RPMI7951 (cell line): ENCODE data around the gene PRKAG2. TPM values are rescaled to one million over a fixed set of nuclear protein-coding genes. Genes with fewer than 3 reads are reported as not detected.
A peak's percentile ranks its signal among the peaks of the same experiment; 100 is the strongest.

ENCODE experiments used
- DNase-seq: peaks from one replicate; pipeline ENCODE4 v3.0.0-alpha.2; 2012; ENCODE audit warnings: low read depth
- total RNA-seq: library from RNA; depleted of rRNA; stranded (reverse); fragments of >200 nt; shearing (Covaris generic); gene quantifications from 2 replicates; pipeline ENCODE4 v1.2.3, GENCODE V29; 2014

Gene PRKAG2
- total RNA-seq, 1 experiment from 2014 or later = 3.6 TPM

GRCh38 chr7:151744656-151745638, 132.0 kb downstream of the PRKAG2 start:
- DNase-seq = peak; percentile 78

DNA sequence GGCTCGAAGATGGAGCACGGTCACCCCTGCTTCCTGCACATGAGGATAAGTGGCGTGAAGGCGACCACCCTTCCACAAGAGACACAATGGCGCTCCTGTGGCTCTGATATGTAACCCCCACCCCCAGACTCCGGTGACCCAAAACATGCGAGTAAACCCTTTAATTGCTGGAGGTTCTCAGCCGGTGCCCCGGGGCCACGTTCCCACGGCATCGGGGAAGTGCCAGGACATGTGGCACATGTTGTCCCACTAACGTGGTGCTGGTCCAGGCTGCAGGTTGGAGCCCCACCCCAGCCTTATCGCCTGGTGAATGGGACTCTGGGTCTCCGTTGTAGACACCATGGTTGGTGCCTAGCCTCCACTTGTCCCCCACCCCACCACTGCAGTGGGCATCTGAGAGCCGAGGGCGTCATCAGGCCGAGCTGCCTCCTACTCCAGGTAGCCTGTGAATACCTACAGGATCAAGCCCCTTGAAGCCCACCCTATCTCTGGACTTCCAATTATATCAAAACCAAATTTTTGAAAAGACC, 132.8 kb downstream of the PRKAG2 start:
- no peak for DNase-seq

DNA sequence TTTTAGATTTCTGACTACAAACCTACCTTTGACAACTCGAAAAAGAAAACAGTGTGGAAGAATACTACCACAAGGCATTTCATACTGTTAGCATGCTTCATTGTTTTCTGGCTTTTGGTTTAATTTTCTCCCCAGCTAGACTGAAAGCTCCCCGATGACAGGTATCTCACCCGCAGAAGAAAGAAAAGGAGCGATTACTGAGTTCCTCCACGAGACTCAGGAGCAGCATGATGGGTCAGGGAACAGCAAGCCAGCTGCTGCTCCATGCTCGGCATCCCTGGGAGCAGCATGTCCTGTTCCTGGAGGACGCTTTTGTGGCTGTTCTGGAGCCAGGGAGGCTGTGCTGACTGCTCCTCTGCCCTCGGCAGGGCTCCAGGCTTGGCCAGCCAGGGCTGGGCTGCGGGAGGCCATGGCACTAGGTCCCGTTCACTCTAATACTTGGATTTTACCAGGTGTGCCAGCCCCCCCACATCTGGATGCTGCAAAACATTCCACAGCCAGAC, 133.4 kb downstream of the PRKAG2 start:
- no peak for DNase-seq

- DNase-seq = no peak
These were observed 134.0 kb downstream of the PRKAG2 start for GRCh38 chr7:151742713-151743480.

DNA sequence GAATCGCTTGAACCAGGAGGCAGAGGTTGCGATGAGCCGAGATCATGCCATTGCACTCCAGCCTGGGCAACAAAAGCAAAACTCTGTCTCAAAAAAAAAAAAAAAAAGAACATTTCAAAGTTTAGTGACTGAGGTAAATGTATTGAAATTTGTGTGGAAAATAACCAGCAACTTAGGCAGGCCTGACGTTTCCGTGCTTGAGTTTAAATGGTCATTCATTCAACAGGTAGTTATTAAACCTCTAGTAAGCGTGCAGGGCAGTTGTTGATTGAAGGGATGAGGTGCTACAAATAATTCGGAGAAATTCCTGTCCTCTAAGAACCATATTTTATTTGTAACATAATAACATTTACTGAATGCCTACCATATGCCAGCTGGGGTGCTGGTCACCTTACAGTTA, 135.3 kb downstream of the PRKAG2 start:
- DNase-seq = no peak

- DNase-seq = no peak
These were observed 136.6 kb downstream of the PRKAG2 start for GRCh38 chr7:151740081-151740851.

DNA sequence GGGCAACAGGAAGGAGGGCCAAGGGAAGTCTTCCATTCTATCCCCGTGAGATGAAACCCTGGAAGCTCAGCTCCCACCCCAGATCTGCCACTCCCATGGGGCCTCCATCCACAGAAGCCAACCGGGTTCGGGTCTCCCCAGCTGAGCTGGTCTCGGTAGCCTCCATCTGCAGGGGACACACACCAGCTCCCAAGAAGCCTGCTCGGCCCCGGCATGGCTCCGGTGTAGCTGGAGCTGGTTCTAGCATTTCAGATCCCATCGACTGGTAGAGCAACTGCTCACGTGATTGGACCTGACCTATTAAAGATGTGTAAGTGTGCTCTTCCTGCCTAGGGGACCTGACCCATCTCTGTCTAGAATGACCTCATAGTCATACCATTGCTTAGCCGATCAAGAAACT, 138.0 kb downstream of the PRKAG2 start:
- DNase-seq = peak; percentile 26

DNA sequence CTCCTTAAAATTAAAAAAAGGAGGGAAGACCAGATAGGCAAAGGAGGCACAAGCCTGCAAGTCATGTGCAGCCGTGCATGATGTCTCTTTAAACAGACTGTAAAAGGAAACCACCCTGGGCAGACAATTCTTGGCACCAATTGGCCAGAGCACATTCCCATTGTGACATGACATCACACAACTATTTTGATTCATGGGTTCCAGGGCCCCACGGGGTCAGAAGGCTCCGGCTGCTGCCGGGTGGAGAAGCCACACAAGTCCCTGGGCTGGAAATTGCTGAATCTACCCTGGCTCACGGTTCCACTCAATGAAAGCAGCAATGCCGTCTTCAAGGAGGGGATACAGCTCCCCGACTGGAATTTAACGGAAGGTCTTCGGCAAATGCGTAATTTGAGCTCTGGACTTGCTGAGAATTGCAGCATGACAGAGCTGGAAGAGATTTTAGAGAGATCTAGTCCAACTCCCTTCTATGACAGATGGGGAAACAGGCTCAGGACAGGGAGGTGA, 140.5 kb downstream of the PRKAG2 start:
- DNase-seq = peak; percentile 97

GRCh38 chr7:151735851-151736402, 141.0 kb downstream of the PRKAG2 start:
- DNase-seq = no peak

DNA sequence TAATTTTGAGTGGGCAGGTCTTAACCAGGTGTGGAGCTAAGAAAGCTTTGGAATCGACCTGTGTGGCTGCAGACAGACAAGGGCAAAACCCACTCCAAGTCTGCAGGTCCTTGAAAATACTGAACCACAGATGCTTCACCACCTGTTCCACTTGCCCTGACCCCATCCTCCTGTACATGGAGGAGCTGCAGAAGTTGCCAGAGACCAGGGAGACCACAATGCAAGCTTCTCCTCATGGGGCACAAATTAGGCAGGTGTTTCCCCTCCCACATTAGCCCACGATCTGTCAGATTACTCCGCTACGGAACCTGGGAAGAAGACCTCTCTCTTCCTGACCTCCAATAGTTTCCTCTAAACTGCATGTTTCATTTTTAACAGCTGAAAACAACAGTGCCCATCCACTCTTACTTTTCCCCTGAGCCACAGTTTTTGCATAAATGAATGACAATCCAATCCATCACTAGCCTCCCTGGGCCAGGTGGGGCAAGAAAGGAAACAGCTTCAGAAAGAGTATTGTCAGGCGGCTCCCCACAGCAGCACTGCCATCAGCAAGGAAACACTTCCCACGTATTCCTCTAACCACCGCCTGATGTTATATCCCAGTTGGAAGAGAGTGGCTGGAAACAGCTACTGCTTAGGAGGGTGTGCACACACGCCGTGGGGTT, 141.6 kb downstream of the PRKAG2 start:
- DNase-seq = no peak

GRCh38 chr7:151732834-151733592, 143.9 kb downstream of the PRKAG2 start:
- no peak for DNase-seq

DNA sequence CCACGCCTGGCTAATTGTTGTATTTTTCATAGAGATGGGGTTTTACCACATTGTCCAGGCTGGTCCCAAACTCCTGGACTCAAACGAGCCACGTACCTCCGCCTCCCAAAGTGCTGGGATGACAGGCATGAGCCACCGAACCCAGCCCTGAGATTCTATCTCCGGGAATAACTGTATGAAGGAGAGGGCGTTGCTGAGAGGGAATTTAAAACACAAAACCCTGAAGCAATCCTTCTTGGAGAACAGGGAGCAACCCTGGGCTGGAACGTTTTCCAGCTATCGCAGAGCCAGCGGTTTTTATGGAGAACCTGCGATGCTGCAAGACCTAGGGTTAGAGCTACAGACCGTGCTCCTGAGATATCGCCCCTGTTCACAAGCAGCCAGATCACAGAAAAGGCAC, 144.6 kb downstream of the PRKAG2 start:
- no peak for DNase-seq

DNA sequence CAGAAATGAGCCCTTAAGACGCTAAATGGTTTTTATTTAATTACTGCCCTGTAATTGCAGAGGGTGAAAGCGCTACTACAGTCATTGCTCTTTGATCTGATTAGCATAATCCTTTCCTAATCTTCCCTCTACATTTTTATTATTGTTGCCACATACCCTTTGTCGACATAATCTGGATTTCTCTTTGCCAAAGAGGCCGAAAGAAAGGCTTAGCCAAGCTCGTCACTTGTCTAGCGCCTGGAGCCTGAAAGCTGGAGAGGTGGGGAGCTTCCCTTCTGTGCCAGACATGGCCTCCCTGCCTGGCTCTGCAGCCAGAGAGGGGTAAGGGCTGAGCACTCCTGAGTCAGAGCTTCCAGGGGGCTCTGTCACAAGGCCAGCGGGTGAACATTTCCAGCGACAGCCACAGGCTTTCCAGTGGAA, 145.9 kb downstream of the PRKAG2 start:
- DNase-seq = no peak

GRCh38 chr7:151730591-151730990, 146.3 kb downstream of the PRKAG2 start:
- no peak for DNase-seq

DNA sequence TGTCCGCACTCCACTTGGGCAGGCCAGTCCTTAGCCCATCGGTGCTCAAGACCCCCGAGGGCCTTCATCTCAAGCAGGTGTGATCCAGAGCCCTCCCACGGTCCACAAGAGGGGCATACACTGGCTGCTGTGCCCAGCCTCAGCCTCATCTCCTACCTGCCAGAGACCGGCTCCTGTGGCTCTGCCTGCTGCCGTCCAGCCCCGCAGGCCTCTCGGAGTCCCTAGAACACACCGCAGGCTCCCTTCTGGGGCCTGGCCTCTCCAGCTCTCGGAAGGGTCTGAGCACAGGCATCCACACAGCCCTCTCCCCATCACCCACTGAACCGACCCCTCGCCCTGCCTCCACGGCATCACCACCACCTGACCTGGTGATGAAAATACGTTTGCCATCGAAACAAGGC, 147.4 kb downstream of the PRKAG2 start:
- DNase-seq = no peak

- no peak for DNase-seq
These were observed 148.2 kb downstream of the PRKAG2 start for GRCh38 chr7:151728746-151729145.

DNA sequence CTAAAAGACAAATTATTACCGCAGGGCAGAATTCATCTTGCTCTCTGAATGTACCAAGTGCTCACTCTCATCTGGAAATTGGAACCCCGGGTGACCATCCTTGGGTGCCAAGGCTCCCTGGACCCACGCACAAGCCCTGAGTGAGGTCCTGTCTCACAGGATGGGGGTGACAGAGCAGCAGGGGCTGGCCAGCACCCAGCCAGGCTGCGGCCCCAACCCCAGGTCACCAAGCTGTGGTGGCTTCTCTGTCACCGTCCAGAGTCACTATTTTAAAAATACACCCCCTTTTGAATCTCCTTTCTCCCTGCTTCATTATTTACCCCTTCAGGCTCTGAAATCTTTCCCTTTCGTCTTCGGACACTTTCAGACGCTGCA, 148.6 kb downstream of the PRKAG2 start:
- no peak for DNase-seq

DNA sequence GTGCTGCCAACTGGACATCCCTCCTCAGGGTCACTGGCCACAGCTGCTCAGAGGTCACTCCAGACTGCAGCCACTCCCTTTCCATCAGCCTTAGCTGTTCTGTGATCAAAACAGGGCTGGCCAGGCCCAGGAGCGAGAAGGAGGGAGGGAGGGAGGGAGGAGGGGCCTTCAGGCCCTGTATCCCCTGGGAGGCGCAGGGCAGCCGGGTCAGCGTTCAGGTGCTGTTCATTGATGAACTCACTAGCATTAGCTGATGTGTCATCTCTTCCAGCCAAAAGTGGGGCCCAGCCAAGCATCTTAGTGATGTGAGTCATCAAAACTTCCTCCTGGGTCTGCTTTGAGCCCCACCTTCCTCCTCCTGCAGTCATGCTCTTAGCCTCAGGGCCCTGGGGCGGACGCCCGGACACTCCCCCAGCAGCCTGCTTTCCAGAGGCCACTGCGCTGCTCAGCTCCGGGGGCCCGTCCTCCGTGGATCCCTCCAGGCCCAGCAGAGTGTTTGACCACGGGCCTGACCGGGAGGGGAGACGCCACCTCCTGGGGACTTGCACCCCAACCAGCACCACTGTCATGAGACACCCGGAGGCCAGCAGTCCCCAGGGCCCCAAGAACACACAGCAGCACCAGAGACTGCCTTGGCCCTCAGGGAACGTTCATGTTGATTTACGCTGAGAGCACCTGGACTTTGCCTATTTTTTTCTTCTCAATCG, 149.2 kb downstream of the PRKAG2 start:
- DNase-seq = peak; percentile 99
